ENCODE measurements around the gene ARHGAP15.

The ARHGAP15 gene

GRCh38 chr2:143469323-143469722, 340.1 kb downstream of the ARHGAP15 start:
- no peaks in the 10 kb centered on the region for H3K27me3 ChIP-seq (ENCODE audit: control insufficient read depth, insufficient read depth, low read length)
- H3K27ac ChIP-seq (ENCODE audit: low read depth, low read length): no peak overlapping the region
- no peak overlapping the region for H3K9ac ChIP-seq (ENCODE audit: low read length)
- H3K4me3 ChIP-seq (ENCODE audit: low read length): no peak overlapping the region
- H3K4me1 ChIP-seq (ENCODE audit: control insufficient read depth, insufficient read depth, low read length): no peaks in the 10 kb centered on the region
- no peaks in the 10 kb centered on the region for H3K36me3 ChIP-seq (ENCODE audit: control insufficient read depth, insufficient read depth, low read length)

GRCh38 chr2:143471550-143471949, 342.3 kb downstream of the ARHGAP15 start:
- no peaks in the 10 kb centered on the region for H3K27me3 ChIP-seq (ENCODE audit: control insufficient read depth, insufficient read depth, low read length)
- H3K4me1 ChIP-seq (ENCODE audit: control insufficient read depth, insufficient read depth, low read length): peaks cover 2% of the 10 kb centered on the region
- no peak overlapping the region for H3K4me3 ChIP-seq (ENCODE audit: low read length)
- no peaks in the 10 kb centered on the region for H3K36me3 ChIP-seq (ENCODE audit: control insufficient read depth, insufficient read depth, low read length)
- no peak overlapping the region for H3K9ac ChIP-seq (ENCODE audit: low read length)
- H3K27ac ChIP-seq (ENCODE audit: low read depth, low read length): no peak overlapping the region

GRCh38 chr2:143473216-143473615, 344.0 kb downstream of the ARHGAP15 start:
- Histone ChIP-seq H3K4me1 (ENCODE audit: control insufficient read depth, insufficient read depth, low read length) (peaks cover 2% of the 10 kb centered on the region), H3K27ac (ENCODE audit: low read depth, low read length) (no peak overlapping the region), H3K36me3 (ENCODE audit: control insufficient read depth, insufficient read depth, low read length) (no peaks in the 10 kb centered on the region), H3K9ac (ENCODE audit: low read length) (no peak overlapping the region), H3K4me3 (ENCODE audit: low read length) (no peak overlapping the region), H3K27me3 (ENCODE audit: control insufficient read depth, insufficient read depth, low read length) (no peaks in the 10 kb centered on the region)

GRCh38 chr2:143473820-143474219, 344.6 kb downstream of the ARHGAP15 start:
- Histone ChIP-seq H3K36me3 (ENCODE audit: control insufficient read depth, insufficient read depth, low read length) (no peaks in the 10 kb centered on the region), H3K9ac (ENCODE audit: low read length) (no peak overlapping the region), H3K27me3 (ENCODE audit: control insufficient read depth, insufficient read depth, low read length) (no peaks in the 10 kb centered on the region), H3K4me1 (ENCODE audit: control insufficient read depth, insufficient read depth, low read length) (peaks cover 2% of the 10 kb centered on the region), H3K4me3 (ENCODE audit: low read length) (no peak overlapping the region), H3K27ac (ENCODE audit: low read depth, low read length) (peak overlapping the region; percentile 37)

GRCh38 chr2:143474586-143474985, 345.4 kb downstream of the ARHGAP15 start:
- H3K27ac ChIP-seq (ENCODE audit: low read depth, low read length): peak overlapping the region; percentile 64
- H3K36me3 ChIP-seq (ENCODE audit: control insufficient read depth, insufficient read depth, low read length): no peaks in the 10 kb centered on the region
- H3K4me1 ChIP-seq (ENCODE audit: control insufficient read depth, insufficient read depth, low read length): peaks cover 2% of the 10 kb centered on the region
- no peak overlapping the region for H3K4me3 ChIP-seq (ENCODE audit: low read length)
- H3K27me3 ChIP-seq (ENCODE audit: control insufficient read depth, insufficient read depth, low read length): no peaks in the 10 kb centered on the region
- H3K9ac ChIP-seq (ENCODE audit: low read length): no peak overlapping the region

- H3K27me3 ChIP-seq (ENCODE audit: control insufficient read depth, insufficient read depth, low read length): no peaks in the 10 kb centered on the region
- peak overlapping the region; percentile 64 for H3K27ac ChIP-seq (ENCODE audit: low read depth, low read length)
- peaks cover 2% of the 10 kb centered on the region for H3K4me1 ChIP-seq (ENCODE audit: control insufficient read depth, insufficient read depth, low read length)
- no peaks in the 10 kb centered on the region for H3K36me3 ChIP-seq (ENCODE audit: control insufficient read depth, insufficient read depth, low read length)
- H3K4me3 ChIP-seq (ENCODE audit: low read length): no peak overlapping the region
- no peak overlapping the region for H3K9ac ChIP-seq (ENCODE audit: low read length)
Measured at GRCh38 chr2:143475041-143475776, 346.0 kb downstream of the ARHGAP15 start.

- Histone ChIP-seq H3K27me3 (ENCODE audit: control insufficient read depth, insufficient read depth, low read length) (no peaks in the 10 kb centered on the region), H3K4me1 (ENCODE audit: control insufficient read depth, insufficient read depth, low read length) (peaks cover 6% of the 10 kb centered on the region), H3K4me3 (ENCODE audit: low read length) (no peak overlapping the region), H3K36me3 (ENCODE audit: control insufficient read depth, insufficient read depth, low read length) (no peaks in the 10 kb centered on the region), H3K9ac (ENCODE audit: low read length) (no peak overlapping the region), H3K27ac (ENCODE audit: low read depth, low read length) (no peak overlapping the region)
Measured at GRCh38 chr2:143476336-143477087, 347.3 kb downstream of the ARHGAP15 start.

- H3K9ac ChIP-seq (ENCODE audit: low read length): no peak overlapping the region
- H3K4me3 ChIP-seq (ENCODE audit: low read length): no peak overlapping the region
- no peaks in the 10 kb centered on the region for H3K36me3 ChIP-seq (ENCODE audit: control insufficient read depth, insufficient read depth, low read length)
- H3K4me1 ChIP-seq (ENCODE audit: control insufficient read depth, insufficient read depth, low read length): peaks cover 6% of the 10 kb centered on the region
- no peak overlapping the region for H3K27ac ChIP-seq (ENCODE audit: low read depth, low read length)
- no peaks in the 10 kb centered on the region for H3K27me3 ChIP-seq (ENCODE audit: control insufficient read depth, insufficient read depth, low read length)
Measured at GRCh38 chr2:143477714-143478443, 348.7 kb downstream of the ARHGAP15 start.

GRCh38 chr2:143480086-143480485, 350.9 kb downstream of the ARHGAP15 start:
- H3K4me1 ChIP-seq (ENCODE audit: control insufficient read depth, insufficient read depth, low read length): peaks cover 5% of the 10 kb centered on the region
- H3K27ac ChIP-seq (ENCODE audit: low read depth, low read length): peak overlapping the region; percentile 34
- H3K4me3 ChIP-seq (ENCODE audit: low read length): no peak overlapping the region
- no peak overlapping the region for H3K9ac ChIP-seq (ENCODE audit: low read length)
- no peaks in the 10 kb centered on the region for H3K36me3 ChIP-seq (ENCODE audit: control insufficient read depth, insufficient read depth, low read length)
- H3K27me3 ChIP-seq (ENCODE audit: control insufficient read depth, insufficient read depth, low read length): no peaks in the 10 kb centered on the region

- Histone ChIP-seq H3K4me1 (ENCODE audit: control insufficient read depth, insufficient read depth, low read length) (peaks cover 3% of the 10 kb centered on the region), H3K9ac (ENCODE audit: low read length) (no peak overlapping the region), H3K27me3 (ENCODE audit: control insufficient read depth, insufficient read depth, low read length) (no peaks in the 10 kb centered on the region), H3K36me3 (ENCODE audit: control insufficient read depth, insufficient read depth, low read length) (no peaks in the 10 kb centered on the region), H3K27ac (ENCODE audit: low read depth, low read length) (peak overlapping the region; percentile 34), H3K4me3 (ENCODE audit: low read length) (no peak overlapping the region)
Measured at GRCh38 chr2:143480601-143481236, 351.5 kb downstream of the ARHGAP15 start.

- Histone ChIP-seq H3K36me3 (ENCODE audit: control insufficient read depth, insufficient read depth, low read length) (no peaks in the 10 kb centered on the region), H3K27me3 (ENCODE audit: control insufficient read depth, insufficient read depth, low read length) (no peaks in the 10 kb centered on the region), H3K9ac (ENCODE audit: low read length) (no peak overlapping the region), H3K4me1 (ENCODE audit: control insufficient read depth, insufficient read depth, low read length) (peaks cover 3% of the 10 kb centered on the region), H3K27ac (ENCODE audit: low read depth, low read length) (peak overlapping the region; percentile 34), H3K4me3 (ENCODE audit: low read length) (no peak overlapping the region)
Measured at GRCh38 chr2:143481237-143481623, 352.0 kb downstream of the ARHGAP15 start.

GRCh38 chr2:143481733-143482132, 352.5 kb downstream of the ARHGAP15 start:
- Histone ChIP-seq H3K4me1 (ENCODE audit: control insufficient read depth, insufficient read depth, low read length) (peaks cover 3% of the 10 kb centered on the region), H3K9ac (ENCODE audit: low read length) (no peak overlapping the region), H3K27ac (ENCODE audit: low read depth, low read length) (peak overlapping the region; percentile 34), H3K27me3 (ENCODE audit: control insufficient read depth, insufficient read depth, low read length) (no peaks in the 10 kb centered on the region), H3K36me3 (ENCODE audit: control insufficient read depth, insufficient read depth, low read length) (no peaks in the 10 kb centered on the region), H3K4me3 (ENCODE audit: low read length) (no peak overlapping the region)
